Medulla oblongata (tissue), 1 donor: ENCODE data around the gene ISG20L2.

ENCODE experiments used
- DNase-seq: peaks from one replicate; pipeline ENCODE4 v3.0.0-alpha.2; 2015; ENCODE audit errors: extremely low spot score

ISG20L2 gene

DNA sequence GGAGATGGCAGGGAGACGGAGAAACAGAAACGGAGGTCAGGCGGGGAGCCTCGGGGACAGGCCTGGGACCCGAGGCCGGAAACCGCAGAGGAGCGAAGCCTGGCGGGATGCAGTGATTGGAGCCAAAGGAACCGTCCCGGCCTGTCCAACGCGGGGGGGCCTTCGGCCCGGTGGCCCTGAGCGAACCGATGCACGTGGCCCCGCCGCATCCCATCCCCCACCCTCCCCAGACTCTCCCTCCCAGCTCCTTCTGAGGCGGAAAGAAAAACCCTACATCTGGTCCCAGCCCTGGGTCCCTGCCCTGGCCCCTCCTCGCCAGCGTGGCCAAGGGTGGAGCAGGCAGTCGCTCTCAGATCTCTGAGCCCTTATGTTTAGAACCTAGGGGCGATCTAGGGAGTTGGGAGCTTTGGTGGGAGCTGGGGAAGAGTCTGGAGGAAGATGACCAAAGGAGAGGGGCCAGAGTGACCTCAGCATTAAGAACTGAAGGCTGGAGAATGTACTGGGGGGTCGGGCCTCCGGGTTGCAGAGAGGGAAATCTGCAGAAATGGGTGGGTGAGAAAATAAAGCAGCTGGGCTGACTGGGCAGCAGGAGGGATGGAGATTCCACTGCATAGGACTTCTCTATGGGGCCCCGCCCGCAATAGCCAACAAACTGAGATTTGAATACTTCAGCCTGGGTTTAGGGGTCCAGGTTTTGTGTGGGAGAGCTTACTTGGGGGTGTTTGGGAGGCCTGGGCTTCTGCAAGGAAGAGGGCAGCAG lies 21.7 kb downstream of the ISG20L2 start:
- peak; percentile 18 for DNase-seq

- DNase-seq, result peak; percentile 38
Measured at GRCh38 chr1:156705918-156706656, 22.5 kb downstream of the ISG20L2 start.

GRCh38 chr1:156705321-156705917 lies 23.1 kb downstream of the ISG20L2 start, which contains the start of gene CRABP2:
Gene CRABP2 (minus strand): TSS chr1:156705583. CDS start chr1:156705446, 137 bp downstream.
- DNase-seq, result no peak

GRCh38 chr1:156704930-156705320 lies 23.6 kb downstream of the ISG20L2 start:
- DNase-seq, result no peak

DNA sequence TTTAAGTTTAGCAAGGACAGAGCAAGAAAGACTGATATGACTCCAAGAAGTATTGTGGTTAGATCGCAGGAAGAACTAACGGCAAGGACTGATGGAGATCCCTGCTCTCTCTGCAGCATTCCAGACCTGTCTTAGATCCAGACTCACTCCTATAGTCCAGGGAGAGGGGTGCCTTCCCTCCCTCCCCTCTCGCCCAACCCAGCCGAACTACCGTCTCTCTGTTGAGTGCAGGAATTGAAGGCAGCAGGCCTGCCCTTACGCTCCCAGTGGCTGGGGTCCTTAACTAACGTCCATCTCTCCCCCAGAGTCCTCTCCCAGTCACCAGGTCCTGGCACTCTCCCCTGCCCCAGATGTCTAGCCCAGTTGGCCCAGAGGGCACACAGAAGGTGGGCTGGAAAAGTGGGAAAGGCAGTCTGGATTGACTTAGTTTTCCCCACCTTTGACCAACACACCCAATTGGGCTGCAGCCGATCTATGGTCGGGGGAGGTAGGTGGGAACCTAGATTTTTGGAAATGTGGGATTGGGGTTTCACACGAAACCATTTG lies 24.3 kb downstream of the ISG20L2 start:
- DNase-seq, result no peak

DNA sequence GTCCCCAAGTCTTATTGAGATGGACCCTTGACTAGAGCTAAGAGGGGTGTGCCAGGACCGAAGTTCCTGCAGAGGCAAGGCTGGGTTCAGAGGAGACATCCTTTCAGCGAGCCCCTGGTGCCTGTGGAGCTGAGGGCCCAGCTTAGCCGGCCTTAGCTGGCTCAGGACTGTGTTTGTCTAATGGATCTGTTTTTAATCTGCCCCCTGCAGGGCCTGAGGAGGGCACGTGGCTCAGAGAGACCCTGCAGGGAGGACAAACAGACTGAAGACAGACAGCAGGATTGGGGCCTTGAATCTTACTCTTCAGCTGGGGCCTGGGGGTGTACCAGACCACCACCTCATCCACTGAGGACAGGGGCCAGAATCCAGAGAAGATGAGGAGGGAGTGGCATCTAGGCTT lies 24.8 kb downstream of the ISG20L2 start:
- no peak for DNase-seq

DNA sequence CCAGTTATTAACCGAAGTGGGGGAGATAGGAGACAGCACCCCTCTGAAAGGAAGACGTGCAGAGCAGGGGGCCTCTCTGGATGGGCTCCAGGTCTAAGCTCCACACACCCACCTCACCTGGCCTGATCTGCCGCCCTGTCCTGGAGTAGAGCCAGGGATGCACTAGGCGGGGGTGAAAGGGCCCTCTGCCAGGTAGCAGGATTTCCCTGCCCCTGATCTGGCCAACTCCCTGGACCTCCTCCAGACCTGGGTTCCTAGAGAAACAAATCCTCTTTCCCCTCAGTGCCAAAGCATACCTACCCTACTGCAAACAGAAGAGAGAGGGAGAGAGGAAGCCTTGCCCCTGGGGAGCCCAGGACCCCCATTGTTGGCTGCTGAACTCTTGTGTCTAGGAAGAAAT lies 25.2 kb downstream of the ISG20L2 start:
- DNase-seq, result no peak

GRCh38 chr1:156700736-156701531 lies 27.6 kb downstream of the ISG20L2 start:
- no peak for DNase-seq

- no peak for DNase-seq
Measured at GRCh38 chr1:156698995-156699394, 29.6 kb downstream of the ISG20L2 start.

DNA sequence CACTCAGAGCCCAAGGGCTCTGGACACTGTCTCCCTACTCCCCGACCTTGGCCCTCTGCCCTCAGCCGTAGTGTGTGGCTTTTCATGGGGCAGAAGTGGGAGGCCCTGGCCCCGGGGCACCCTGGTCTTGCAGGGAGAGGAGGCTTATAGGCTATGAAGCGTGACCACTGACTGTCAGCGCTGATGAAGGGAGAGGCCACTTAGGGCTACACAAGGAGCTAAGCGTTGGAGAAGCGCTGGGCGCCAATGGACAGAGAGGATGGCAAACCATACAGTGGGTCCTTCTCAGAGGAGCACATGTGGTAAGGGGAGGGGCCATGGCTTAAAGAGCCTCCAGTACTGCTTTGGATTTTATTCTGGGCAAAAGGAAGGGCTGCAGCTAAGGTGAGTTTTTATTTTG lies 31.1 kb downstream of the ISG20L2 start:
- no peak for DNase-seq

DNA sequence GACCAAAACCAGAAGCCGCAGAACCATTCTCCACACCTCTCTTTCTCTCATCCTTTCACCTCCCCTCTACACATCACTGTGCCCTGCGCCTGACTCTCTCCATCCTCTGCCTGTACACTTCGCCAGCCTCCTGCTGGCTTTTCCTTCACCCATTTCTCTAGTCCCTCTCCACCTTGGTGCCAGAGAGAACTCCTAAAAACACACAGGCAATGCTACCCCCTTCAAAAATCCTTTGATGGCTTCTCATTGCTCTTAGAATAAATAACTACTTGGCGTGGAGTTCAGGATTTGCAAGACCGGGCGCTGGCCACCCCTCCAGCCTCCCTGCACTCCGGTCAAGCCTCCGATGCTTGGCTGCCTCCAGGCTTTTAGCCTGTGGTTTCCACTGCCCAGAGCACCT lies 31.8 kb downstream of the ISG20L2 start:
- DNase-seq, result no peak

DNA sequence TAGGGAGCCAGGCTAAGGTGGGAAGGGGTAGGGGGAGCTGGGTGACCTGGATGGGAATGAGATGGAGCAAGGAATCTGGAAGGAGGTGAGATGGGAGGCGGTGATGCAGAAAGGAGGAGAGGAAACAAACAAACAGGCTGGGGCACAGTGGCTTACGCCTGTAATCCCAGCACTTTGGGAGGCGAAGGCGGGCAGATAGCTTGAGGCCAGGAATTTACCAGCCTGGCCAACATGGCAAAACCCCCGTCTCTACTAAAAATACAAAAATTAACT lies 33.9 kb downstream of the ISG20L2 start:
- no peak for DNase-seq

GRCh38 chr1:156693848-156694689 lies 34.5 kb downstream of the ISG20L2 start:
- no peak for DNase-seq

- no peak for DNase-seq
Measured at GRCh38 chr1:156692925-156693847, 35.4 kb downstream of the ISG20L2 start.

- DNase-seq, result no peak
Measured at GRCh38 chr1:156692441-156692924, 36.1 kb downstream of the ISG20L2 start.

DNA sequence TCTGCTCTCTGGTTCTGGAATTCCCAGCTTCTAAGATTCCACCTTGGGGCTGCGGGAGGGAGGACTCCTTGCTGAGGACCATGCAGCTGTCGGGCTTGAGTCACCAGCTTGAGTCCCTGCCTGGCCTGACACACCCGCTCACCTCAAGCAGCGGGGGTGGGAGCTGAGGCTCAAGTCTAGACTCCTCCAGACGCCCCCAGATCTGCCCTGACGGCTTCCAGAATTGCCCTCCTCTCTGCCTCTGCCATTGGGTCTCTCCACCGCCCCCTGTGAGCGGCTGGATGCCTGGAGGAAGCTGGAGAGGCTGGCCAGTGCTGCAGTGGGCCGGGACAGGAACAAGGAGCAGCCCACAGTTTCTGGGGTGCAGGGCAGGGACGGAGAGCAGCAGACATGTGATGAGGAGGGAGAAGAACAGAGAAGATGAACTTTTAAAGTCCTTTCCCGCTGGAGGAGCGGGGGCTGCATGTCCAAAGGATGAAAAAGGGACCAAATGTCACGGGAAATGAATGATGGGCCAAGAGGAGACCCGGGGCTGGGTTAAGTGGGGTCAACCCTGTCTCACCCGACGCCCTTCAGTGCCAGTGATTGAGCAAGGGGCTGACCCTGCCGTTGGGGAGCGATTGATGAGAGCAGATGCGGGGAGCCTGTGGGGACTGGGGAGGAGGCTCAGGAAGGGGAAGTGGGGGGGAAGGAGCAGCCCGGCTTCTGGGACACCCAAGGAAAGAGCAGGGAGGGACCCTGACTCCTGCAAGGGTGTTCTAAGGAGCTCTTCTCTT lies 36.7 kb downstream of the ISG20L2 start:
- DNase-seq, result no peak

DNA sequence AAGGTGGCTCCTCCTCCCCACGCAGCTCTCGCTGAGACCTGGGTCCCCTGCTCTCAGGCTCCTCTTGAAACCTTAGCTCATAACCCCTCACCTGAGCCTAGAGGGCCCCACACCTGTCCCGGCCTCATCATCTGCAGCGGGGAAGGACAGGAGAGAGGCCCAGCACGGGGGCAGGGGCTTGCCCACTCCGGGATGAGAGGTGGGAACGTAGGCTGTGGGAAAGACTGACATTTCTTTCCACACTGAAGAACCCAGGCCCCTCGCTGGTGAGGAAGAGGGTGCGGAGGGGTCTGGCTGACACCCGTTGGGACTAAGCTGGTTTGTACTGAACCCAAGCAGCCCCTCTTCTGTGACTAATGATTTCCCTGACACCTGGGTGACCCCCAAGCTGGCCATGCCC lies 37.4 kb downstream of the ISG20L2 start:
- no peak for DNase-seq

DNA sequence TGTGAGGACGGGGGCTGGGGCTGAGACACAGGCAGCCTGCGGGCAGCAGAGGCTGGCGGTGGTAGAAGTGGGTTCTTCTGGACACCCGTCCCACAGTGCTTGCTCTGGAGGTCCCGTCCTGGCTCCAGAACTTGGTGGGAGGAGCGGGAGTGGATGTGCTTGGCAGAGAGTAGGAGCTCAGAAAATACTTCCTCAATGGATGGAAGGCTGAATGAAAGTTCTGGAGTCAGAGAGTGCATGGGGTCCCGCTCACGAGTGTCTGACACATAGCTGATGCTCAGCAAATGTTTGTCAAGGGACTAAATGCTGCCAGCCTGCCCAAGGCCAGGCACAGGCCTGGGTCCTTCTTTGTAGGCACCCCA lies 37.9 kb downstream of the ISG20L2 start:
- DNase-seq, result no peak
